ENCODE data around the gene CDC42BPB.
"Not testable (repeated sequence)": the region's sequence is repeated elsewhere in the genome, so short reads cannot be mapped to it uniquely, and the experiment has no call there.

Gene CDC42BPB

GRCh38 chr14:103027451-103027850 is 29.9 kb downstream of the CDC42BPB start:
- no peaks in the 10 kb centered on the region for H4K20me1 ChIP-seq (ENCODE audit: insufficient read depth, low read length)
- TF ChIP-seq CTCF (IDR thresholded peaks at IDR 0.05; ENCODE audit: low read length) (no peak), EZH2 (optimal IDR thresholded peaks at IDR 0.05; ENCODE audit: low read depth, low read length) (no peak), EZH2phosphoT487 (IDR thresholded peaks at IDR 0.05; ENCODE audit: low read length) (no peak)
- no peaks in the 10 kb centered on the region for H3K79me2 ChIP-seq (ENCODE audit: low read length)
- no peak overlapping the region for H2AFZ ChIP-seq (ENCODE audit: low read length)
- no peaks in the 10 kb centered on the region for H3F3A ChIP-seq (ENCODE audit: insufficient read depth, low read length)
- no peaks in the 10 kb centered on the region for H3K36me3 ChIP-seq (replicated peaks; ENCODE audit: insufficient read depth, low read length)
- H3K4me3 ChIP-seq (ENCODE audit: low read length), result no peak overlapping the region
- H3K9me3 ChIP-seq (replicated peaks; ENCODE audit: insufficient read depth, low read length), result no peaks in the 10 kb centered on the region
- H3K27ac ChIP-seq (ENCODE audit: low read length), result no peak overlapping the region
- H3K9ac ChIP-seq (ENCODE audit: low read length), result no peak overlapping the region
- H3K4me1 ChIP-seq (ENCODE audit: low read length), result no peaks in the 10 kb centered on the region
- H3K9me2 ChIP-seq (replicated peaks; ENCODE audit: insufficient read depth, low read length), result no peaks in the 10 kb centered on the region
- DNase-seq, result no peak
- H3K4me2 ChIP-seq (ENCODE audit: low read depth, low read length), result no peak overlapping the region
- no peaks in the 10 kb centered on the region for H3K27me3 ChIP-seq (replicated peaks; ENCODE audit: insufficient read depth, low read length)

- Histone ChIP-seq H4K20me1 (ENCODE audit: insufficient read depth, low read length) (no peaks in the 10 kb centered on the region), H2AFZ (ENCODE audit: low read length) (no peak overlapping the region), H3K4me2 (ENCODE audit: low read depth, low read length) (no peak overlapping the region), H3K27me3 (replicated peaks; ENCODE audit: insufficient read depth, low read length) (no peaks in the 10 kb centered on the region), H3K4me3 (ENCODE audit: low read length) (no peak overlapping the region), H3K9me2 (replicated peaks; ENCODE audit: insufficient read depth, low read length) (no peaks in the 10 kb centered on the region), H3K9ac (ENCODE audit: low read length) (no peak overlapping the region), H3K27ac (ENCODE audit: low read length) (no peak overlapping the region), H3K79me2 (ENCODE audit: low read length) (no peaks in the 10 kb centered on the region), H3K4me1 (ENCODE audit: low read length) (no peaks in the 10 kb centered on the region), H3K36me3 (replicated peaks; ENCODE audit: insufficient read depth, low read length) (no peaks in the 10 kb centered on the region), H3F3A (ENCODE audit: insufficient read depth, low read length) (no peaks in the 10 kb centered on the region), H3K9me3 (replicated peaks; ENCODE audit: insufficient read depth, low read length) (no peaks in the 10 kb centered on the region)
- no peak for DNase-seq
- TF ChIP-seq CTCF (IDR thresholded peaks at IDR 0.05; ENCODE audit: low read length), result no peak
- no peak for TF ChIP-seq EZH2phosphoT487 (IDR thresholded peaks at IDR 0.05; ENCODE audit: low read length)
- TF ChIP-seq EZH2 (optimal IDR thresholded peaks at IDR 0.05; ENCODE audit: low read depth, low read length), result no peak
Observed at GRCh38 chr14:103026988-103027387, 30.4 kb downstream of the CDC42BPB start.

GRCh38 chr14:103026196-103026595 is 31.2 kb downstream of the CDC42BPB start:
- H3K4me3 ChIP-seq (ENCODE audit: low read length); H3K4me2 ChIP-seq (ENCODE audit: low read depth, low read length); H3K27me3 ChIP-seq (replicated peaks; ENCODE audit: insufficient read depth, low read length); H3K9ac ChIP-seq (ENCODE audit: low read length); H3K9me3 ChIP-seq (replicated peaks; ENCODE audit: insufficient read depth, low read length); H3K4me1 ChIP-seq (ENCODE audit: low read length); H3K79me2 ChIP-seq (ENCODE audit: low read length); H3K36me3 ChIP-seq (replicated peaks; ENCODE audit: insufficient read depth, low read length); DNase-seq; H3F3A ChIP-seq (ENCODE audit: insufficient read depth, low read length); H4K20me1 ChIP-seq (ENCODE audit: insufficient read depth, low read length); H3K27ac ChIP-seq (ENCODE audit: low read length); H2AFZ ChIP-seq (ENCODE audit: low read length); H3K9me2 ChIP-seq (replicated peaks; ENCODE audit: insufficient read depth, low read length): not testable (repeated sequence)

- Histone ChIP-seq H3K9me2 (replicated peaks; ENCODE audit: insufficient read depth, low read length) (no peaks in the 10 kb centered on the region), H3K4me3 (ENCODE audit: low read length) (no peak overlapping the region), H3K27ac (ENCODE audit: low read length) (no peak overlapping the region), H3F3A (ENCODE audit: insufficient read depth, low read length) (no peaks in the 10 kb centered on the region), H2AFZ (ENCODE audit: low read length) (no peak overlapping the region), H4K20me1 (ENCODE audit: insufficient read depth, low read length) (no peaks in the 10 kb centered on the region), H3K9me3 (replicated peaks; ENCODE audit: insufficient read depth, low read length) (no peaks in the 10 kb centered on the region), H3K4me2 (ENCODE audit: low read depth, low read length) (no peak overlapping the region), H3K4me1 (ENCODE audit: low read length) (no peaks in the 10 kb centered on the region), H3K79me2 (ENCODE audit: low read length) (no peaks in the 10 kb centered on the region), H3K36me3 (replicated peaks; ENCODE audit: insufficient read depth, low read length) (no peaks in the 10 kb centered on the region), H3K9ac (ENCODE audit: low read length) (no peak overlapping the region), H3K27me3 (replicated peaks; ENCODE audit: insufficient read depth, low read length) (no peaks in the 10 kb centered on the region)
- no peak for DNase-seq
- no peak for TF ChIP-seq EZH2 (optimal IDR thresholded peaks at IDR 0.05; ENCODE audit: low read depth, low read length)
- no peak for TF ChIP-seq CTCF (IDR thresholded peaks at IDR 0.05; ENCODE audit: low read length)
- TF ChIP-seq EZH2phosphoT487 (IDR thresholded peaks at IDR 0.05; ENCODE audit: low read length), result no peak
Observed at GRCh38 chr14:103023881-103024473, 33.4 kb downstream of the CDC42BPB start.
